ENCODE results near the gene OR5D13.

OR5D13 gene, protein sequence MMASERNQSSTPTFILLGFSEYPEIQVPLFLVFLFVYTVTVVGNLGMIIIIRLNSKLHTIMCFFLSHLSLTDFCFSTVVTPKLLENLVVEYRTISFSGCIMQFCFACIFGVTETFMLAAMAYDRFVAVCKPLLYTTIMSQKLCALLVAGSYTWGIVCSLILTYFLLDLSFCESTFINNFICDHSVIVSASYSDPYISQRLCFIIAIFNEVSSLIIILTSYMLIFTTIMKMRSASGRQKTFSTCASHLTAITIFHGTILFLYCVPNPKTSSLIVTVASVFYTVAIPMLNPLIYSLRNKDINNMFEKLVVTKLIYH

DNA sequence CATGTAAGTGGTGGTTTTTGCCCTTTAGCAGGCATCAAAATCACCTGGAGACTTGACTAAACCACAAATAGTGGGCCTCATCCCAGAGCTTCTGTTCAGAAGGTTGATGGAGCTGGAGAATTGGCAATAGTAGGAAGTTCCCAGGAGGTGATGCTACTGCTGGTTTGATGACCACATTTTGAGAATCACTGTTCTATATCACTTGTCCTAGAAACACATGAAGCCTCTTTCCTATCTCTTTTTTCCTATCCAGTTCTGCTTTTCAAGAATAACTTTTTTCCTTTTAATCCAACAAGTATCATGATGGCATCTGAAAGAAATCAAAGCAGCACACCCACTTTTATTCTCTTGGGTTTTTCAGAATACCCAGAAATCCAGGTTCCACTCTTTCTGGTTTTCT is at the start of gene OR5D13:
OR5D13 (plus strand) TSS at position 301 of the 400 bp plus-strand sequence; CDS start at position 301, 0 bp downstream.
- no peak within 1 kb of the TSS for H3K4me3 ChIP-seq (ENCODE audit: low read depth, low read length)

GRCh38 chr11:55726715-55727324 is 46.4 kb upstream of the OR5D13 start:
- H3K4me3 ChIP-seq (ENCODE audit: low read depth, low read length): no peak overlapping the region

DNA sequence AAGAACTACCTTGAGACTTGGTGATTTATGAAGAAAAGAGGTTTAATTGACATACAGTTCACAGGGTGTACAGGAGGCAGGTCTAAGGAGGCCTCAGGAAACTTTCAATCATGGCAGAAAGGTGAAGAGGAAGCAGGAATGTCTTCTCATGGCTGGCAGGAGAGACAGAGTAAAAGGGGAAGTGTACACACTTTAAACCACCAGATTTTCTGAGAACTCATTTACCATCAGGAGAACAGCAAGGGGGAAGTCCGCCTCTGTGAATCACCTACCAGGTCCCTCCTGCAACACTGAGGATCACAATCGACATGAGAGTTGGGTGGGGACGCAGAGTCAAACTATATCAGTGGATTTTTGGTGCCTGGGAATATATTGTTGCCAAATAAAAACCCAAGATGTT is 40.3 kb upstream of the OR5D13 start:
- no peak overlapping the region for H3K4me3 ChIP-seq (ENCODE audit: low read depth, low read length)

GRCh38 chr11:55791606-55792005 is 18.4 kb downstream of the OR5D13 start:
- H3K4me3 ChIP-seq (ENCODE audit: low read depth, low read length): no peak overlapping the region

- H3K4me3 ChIP-seq (ENCODE audit: low read depth, low read length): no peak overlapping the region
Measured at GRCh38 chr11:55793321-55793720, 20.1 kb downstream of the OR5D13 start.

DNA sequence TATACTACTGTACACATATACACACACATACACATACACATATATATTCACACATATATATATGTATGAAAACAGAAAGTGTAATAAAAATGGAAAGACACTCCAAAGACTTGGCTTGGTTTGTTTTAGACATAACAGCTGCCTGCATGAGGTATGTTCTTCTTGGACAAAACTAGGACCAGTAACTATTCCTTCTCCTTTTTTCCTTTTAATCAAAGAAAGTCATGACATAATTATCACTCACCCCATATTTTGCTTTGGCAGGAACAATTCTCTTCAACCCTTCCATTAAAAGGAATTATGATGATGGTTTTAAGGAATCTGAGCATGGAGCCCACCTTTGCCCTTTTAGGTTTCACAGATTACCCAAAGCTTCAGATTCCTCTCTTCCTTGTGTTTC is 22.0 kb downstream of the OR5D13 start, which contains the start of gene OR5D14:
OR5D14 (plus strand) TSS at position 301 of the 400 bp plus-strand sequence; CDS start at position 301, 0 bp downstream.
- H3K4me3 ChIP-seq (ENCODE audit: low read depth, low read length): no peak within 1 kb of the TSS

GRCh38 chr11:55806248-55806647 is 33.0 kb downstream of the OR5D13 start:
- no peak overlapping the region for H3K4me3 ChIP-seq (ENCODE audit: low read depth, low read length)

DNA sequence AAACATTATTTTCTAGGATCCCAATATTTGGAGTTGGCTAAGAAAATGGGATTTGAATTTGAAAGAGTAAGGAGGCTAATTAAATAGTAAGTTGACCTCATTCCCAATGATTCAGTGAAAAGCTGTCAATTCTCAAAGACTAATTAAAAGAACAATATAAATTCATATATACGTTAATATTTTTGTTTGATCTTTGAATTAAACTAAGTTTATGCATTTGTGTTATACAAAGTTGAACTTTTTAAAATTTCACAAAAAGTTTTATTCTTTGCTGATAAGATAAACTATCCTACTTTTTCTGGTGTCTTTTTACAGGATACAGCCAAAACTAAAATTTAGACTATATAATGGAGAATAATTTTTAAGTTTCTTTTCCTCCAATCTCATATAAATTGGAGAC is 37.8 kb downstream of the OR5D13 start, which contains the start of gene OR5L1:
OR5L1 (plus strand) TSS at position 301 of the 400 bp plus-strand sequence. CDS start 100 bp downstream, outside the sequence.
- H3K4me3 ChIP-seq (ENCODE audit: low read depth, low read length): no peak within 1 kb of the TSS

DNA sequence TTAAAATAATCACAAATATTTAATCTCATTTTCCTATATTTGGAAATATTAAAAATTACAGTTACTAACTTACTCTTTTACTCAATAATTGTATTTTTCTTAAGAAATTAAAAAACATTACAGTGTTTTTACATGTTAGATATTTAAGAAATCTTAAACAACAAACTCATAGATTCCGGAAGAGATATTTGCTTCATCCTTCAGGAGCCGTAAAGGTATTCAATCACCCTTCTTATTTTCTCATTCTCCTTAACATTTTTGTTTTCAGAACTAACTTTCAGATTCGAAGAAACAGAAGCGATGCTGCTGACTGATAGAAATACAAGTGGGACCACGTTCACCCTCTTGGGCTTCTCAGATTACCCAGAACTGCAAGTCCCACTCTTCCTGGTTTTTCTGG is 46.1 kb downstream of the OR5D13 start, which contains the start of gene OR5D18:
OR5D18 (plus strand) TSS at position 301 of the 400 bp plus-strand sequence; CDS start at position 301, 0 bp downstream.
- no peak within 1 kb of the TSS for H3K4me3 ChIP-seq (ENCODE audit: low read depth, low read length)
